GM18858 (cell line): ENCODE measurements around the gene CHD2.

Experiments used
- ATAC-seq: cut with Tn5 transposase; IDR thresholded peaks from one replicate; pipeline ENCODE4 v1.9.1; 2021; ENCODE audit not compliant: unreplicated experiment

CHD2 gene

GRCh38 chr15:92928225-92928750, 28.2 kb downstream of the CHD2 start:
- no peak for ATAC-seq

- no peak for ATAC-seq
Measured at GRCh38 chr15:92929002-92929401, 28.9 kb downstream of the CHD2 start.

- no peak for ATAC-seq
Measured at GRCh38 chr15:92930054-92930621, 30.0 kb downstream of the CHD2 start.

- no peak for ATAC-seq
Measured at GRCh38 chr15:92930776-92931175, 30.7 kb downstream of the CHD2 start.

GRCh38 chr15:92932946-92933649, 33.0 kb downstream of the CHD2 start:
- ATAC-seq, result no peak

- ATAC-seq, result no peak
Measured at GRCh38 chr15:92933831-92934230, 33.7 kb downstream of the CHD2 start.

GRCh38 chr15:92934716-92935115, 34.6 kb downstream of the CHD2 start:
- no peak for ATAC-seq

GRCh38 chr15:92936138-92936537, 36.0 kb downstream of the CHD2 start:
- ATAC-seq, result no peak

GRCh38 chr15:92936693-92937092, 36.6 kb downstream of the CHD2 start:
- ATAC-seq, result no peak

- ATAC-seq, result no peak
Measured at GRCh38 chr15:92937901-92938300, 37.8 kb downstream of the CHD2 start.

- no peak for ATAC-seq
Measured at GRCh38 chr15:92938387-92938786, 38.3 kb downstream of the CHD2 start.

- ATAC-seq, result no peak
Measured at GRCh38 chr15:92941668-92942067, 41.5 kb downstream of the CHD2 start.

- ATAC-seq, result no peak
Measured at GRCh38 chr15:92942706-92943105, 42.6 kb downstream of the CHD2 start.

GRCh38 chr15:92943581-92943980, 43.5 kb downstream of the CHD2 start:
- no peak for ATAC-seq

GRCh38 chr15:92944946-92945521, 44.9 kb downstream of the CHD2 start:
- no peak for ATAC-seq

- ATAC-seq, result no peak
Measured at GRCh38 chr15:92947071-92947730, 47.1 kb downstream of the CHD2 start.

- no peak for ATAC-seq
Measured at GRCh38 chr15:92949604-92950249, 49.6 kb downstream of the CHD2 start.

GRCh38 chr15:92951800-92952457, 51.8 kb downstream of the CHD2 start:
- no peak for ATAC-seq

GRCh38 chr15:92952458-92952850, 52.3 kb downstream of the CHD2 start:
- ATAC-seq, result no peak

GRCh38 chr15:92953566-92953965, 53.4 kb downstream of the CHD2 start:
- no peak for ATAC-seq

- no peak for ATAC-seq
Measured at GRCh38 chr15:92954002-92954401, 53.9 kb downstream of the CHD2 start.
